ENCODE data around the gene TMEM39B.
"Not testable (repeated sequence)": the region's sequence is repeated elsewhere in the genome, so short reads cannot be mapped to it uniquely, and the experiment has no call there.

The TMEM39B gene

DNA sequence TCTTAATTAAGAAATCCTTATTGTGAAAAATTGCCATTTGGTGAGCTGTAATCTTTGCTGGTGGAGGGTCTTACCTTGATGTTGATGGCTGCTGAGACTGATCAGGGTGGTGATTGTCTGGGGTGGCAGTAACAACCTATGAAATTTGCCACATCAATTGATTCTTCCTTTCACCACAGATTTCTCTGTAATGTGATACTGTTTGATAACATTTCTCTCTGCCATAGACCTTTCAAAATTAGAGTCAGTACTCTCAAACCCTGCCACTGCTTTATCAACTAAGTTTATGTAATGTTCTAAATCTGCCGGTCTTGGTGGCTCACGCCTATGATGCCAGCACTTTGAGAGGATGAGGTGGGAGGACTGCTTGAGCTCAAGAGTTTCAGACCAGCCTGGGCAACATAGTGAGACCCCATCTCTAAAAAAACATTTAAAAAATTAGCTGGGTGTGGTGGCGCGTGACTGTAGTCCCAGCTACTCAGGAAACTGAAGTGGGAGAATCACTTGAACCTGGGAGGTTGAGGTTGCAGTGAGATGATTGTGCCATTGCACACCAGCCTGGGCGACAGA, 40.2 kb downstream of the TMEM39B start:
- no peak overlapping the region for H3K27ac ChIP-seq (ENCODE audit: low read depth, low read length, poor library complexity, severe bottlenecking)
- no peak overlapping the region for H3K9ac ChIP-seq (ENCODE audit: low read length)
- H3K9me2 ChIP-seq (ENCODE audit: low read depth, low read length), result no peaks in the 10 kb centered on the region
- no peaks in the 10 kb centered on the region for H3K9me3 ChIP-seq (ENCODE audit: low read length)
- TF ChIP-seq EZH2 (IDR thresholded peaks at IDR 0.05; ENCODE audit: borderline replicate concordance, low read length) (no peak), CTCF (IDR thresholded peaks at IDR 0.05; ENCODE audit: low read length) (no peak)
- no peaks in the 10 kb centered on the region for H4K20me1 ChIP-seq (ENCODE audit: insufficient read depth, low read length)
- H3K36me3 ChIP-seq (ENCODE audit: insufficient read depth, low read length), result peaks cover 10% of the 10 kb centered on the region; the same call in 1 of the 2 replicates
- peaks cover 88% of the 10 kb centered on the region for H3K79me2 ChIP-seq (ENCODE audit: insufficient read depth, low read length)
- H3K4me3 ChIP-seq (ENCODE audit: low read depth, low read length, poor library complexity, severe bottlenecking), result no peak overlapping the region
- H3K4me2 ChIP-seq (ENCODE audit: low read length), result no peak overlapping the region
- H3K4me1 ChIP-seq (ENCODE audit: insufficient read depth, low read length, severe bottlenecking), result peaks cover 31% of the 10 kb centered on the region
- no peaks in the 10 kb centered on the region for H3K27me3 ChIP-seq (ENCODE audit: insufficient read depth, low read length)
- H3F3A ChIP-seq (ENCODE audit: insufficient read depth, low read length), result 0 out of 2 replicates have a peak, but pooled peaks cover 3% of the 10 kb centered on the region
- no peak overlapping the region for H2AFZ ChIP-seq (ENCODE audit: low read length)

GRCh38 chr1:32113436-32113835, 40.7 kb downstream of the TMEM39B start:
- H3K9ac ChIP-seq (ENCODE audit: low read length); H3K9me3 ChIP-seq (ENCODE audit: low read length); H3K27ac ChIP-seq (ENCODE audit: low read depth, low read length, poor library complexity, severe bottlenecking); H3K4me3 ChIP-seq (ENCODE audit: low read depth, low read length, poor library complexity, severe bottlenecking); H3K27me3 ChIP-seq (ENCODE audit: insufficient read depth, low read length); H3K9me2 ChIP-seq (ENCODE audit: low read depth, low read length); H2AFZ ChIP-seq (ENCODE audit: low read length); H3K4me2 ChIP-seq (ENCODE audit: low read length); H4K20me1 ChIP-seq (ENCODE audit: insufficient read depth, low read length); H3F3A ChIP-seq (ENCODE audit: insufficient read depth, low read length): not testable (repeated sequence)
- H3K4me1 ChIP-seq (ENCODE audit: insufficient read depth, low read length, severe bottlenecking), result peaks cover 31% of the 10 kb centered on the region
- H3K79me2 ChIP-seq (ENCODE audit: insufficient read depth, low read length), result peaks cover 93% of the 10 kb centered on the region
- H3K36me3 ChIP-seq (ENCODE audit: insufficient read depth, low read length), result peaks cover 10% of the 10 kb centered on the region; the same call in 1 of the 2 replicates

DNA sequence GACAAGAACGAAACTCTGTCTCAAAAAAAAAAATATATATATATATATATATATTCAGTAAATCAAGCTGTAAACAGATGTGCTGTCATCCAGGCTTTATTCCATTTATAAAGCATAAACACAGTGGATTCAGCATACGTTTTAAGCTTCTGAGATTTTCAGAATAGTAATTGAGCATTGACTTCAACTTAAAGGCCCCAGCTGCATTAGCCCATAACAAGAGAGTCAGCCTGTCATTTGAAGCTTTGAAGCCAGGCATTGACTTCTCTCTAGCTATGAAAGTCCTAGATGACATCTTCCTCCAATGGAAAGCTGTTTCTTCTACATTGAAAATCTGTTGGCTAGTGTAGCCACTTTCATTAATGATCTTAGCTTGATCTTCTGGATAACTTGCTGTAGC, 41.7 kb downstream of the TMEM39B start:
- no peak overlapping the region for H3K4me3 ChIP-seq (ENCODE audit: low read depth, low read length, poor library complexity, severe bottlenecking)
- peaks cover 10% of the 10 kb centered on the region; the same call in 1 of the 2 replicates for H3K36me3 ChIP-seq (ENCODE audit: insufficient read depth, low read length)
- no peak overlapping the region for H3K27ac ChIP-seq (ENCODE audit: low read depth, low read length, poor library complexity, severe bottlenecking)
- H4K20me1 ChIP-seq (ENCODE audit: insufficient read depth, low read length), result no peaks in the 10 kb centered on the region
- H3K9me3 ChIP-seq (ENCODE audit: low read length), result no peaks in the 10 kb centered on the region
- H3F3A ChIP-seq (ENCODE audit: insufficient read depth, low read length), result 0 out of 2 replicates have a peak, but pooled peaks cover 3% of the 10 kb centered on the region
- no peak overlapping the region for H3K9ac ChIP-seq (ENCODE audit: low read length)
- H3K9me2 ChIP-seq (ENCODE audit: low read depth, low read length), result no peaks in the 10 kb centered on the region
- H3K4me2 ChIP-seq (ENCODE audit: low read length), result no peak overlapping the region
- H2AFZ ChIP-seq (ENCODE audit: low read length), result no peak overlapping the region
- TF ChIP-seq EZH2 (IDR thresholded peaks at IDR 0.05; ENCODE audit: borderline replicate concordance, low read length) (no peak), CTCF (IDR thresholded peaks at IDR 0.05; ENCODE audit: low read length) (no peak)
- H3K4me1 ChIP-seq (ENCODE audit: insufficient read depth, low read length, severe bottlenecking), result peaks cover 26% of the 10 kb centered on the region
- no peaks in the 10 kb centered on the region for H3K27me3 ChIP-seq (ENCODE audit: insufficient read depth, low read length)
- peaks cover 90% of the 10 kb centered on the region for H3K79me2 ChIP-seq (ENCODE audit: insufficient read depth, low read length)

DNA sequence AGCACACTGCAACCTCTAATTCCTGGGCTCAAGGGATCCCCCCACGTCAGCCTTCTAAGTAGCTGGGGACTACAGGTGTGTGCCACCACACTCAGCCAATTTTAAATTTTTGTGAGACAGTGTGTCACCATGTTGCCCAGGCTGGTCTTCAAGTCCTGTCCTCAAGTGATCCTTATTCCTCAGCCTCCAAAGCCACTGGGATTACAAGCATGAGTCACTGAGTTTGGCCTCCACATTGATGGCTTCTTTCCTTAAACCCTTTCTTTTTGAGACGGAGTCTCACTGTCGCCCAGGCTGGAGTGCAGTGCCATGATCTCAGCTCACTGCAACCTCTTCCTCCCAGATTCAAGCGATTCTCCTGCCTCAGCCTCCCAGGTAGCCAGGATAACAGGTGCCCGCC, 42.8 kb downstream of the TMEM39B start:
- TF ChIP-seq EZH2 (IDR thresholded peaks at IDR 0.05; ENCODE audit: borderline replicate concordance, low read length) (no peak), CTCF (IDR thresholded peaks at IDR 0.05; ENCODE audit: low read length) (no peak)
- Histone ChIP-seq H3K9me3 (ENCODE audit: low read length) (no peaks in the 10 kb centered on the region), H3K27me3 (ENCODE audit: insufficient read depth, low read length) (no peaks in the 10 kb centered on the region), H3K9me2 (ENCODE audit: low read depth, low read length) (no peaks in the 10 kb centered on the region), H2AFZ (ENCODE audit: low read length) (no peak overlapping the region), H3F3A (ENCODE audit: insufficient read depth, low read length) (0 out of 2 replicates have a peak, but pooled peaks cover 3% of the 10 kb centered on the region), H3K4me3 (ENCODE audit: low read depth, low read length, poor library complexity, severe bottlenecking) (no peak overlapping the region), H3K4me2 (ENCODE audit: low read length) (no peak overlapping the region), H3K4me1 (ENCODE audit: insufficient read depth, low read length, severe bottlenecking) (peaks cover 16% of the 10 kb centered on the region), H4K20me1 (ENCODE audit: insufficient read depth, low read length) (no peaks in the 10 kb centered on the region), H3K36me3 (ENCODE audit: insufficient read depth, low read length) (peaks cover 10% of the 10 kb centered on the region; the same call in 1 of the 2 replicates), H3K9ac (ENCODE audit: low read length) (no peak overlapping the region), H3K79me2 (ENCODE audit: insufficient read depth, low read length) (peaks cover 88% of the 10 kb centered on the region), H3K27ac (ENCODE audit: low read depth, low read length, poor library complexity, severe bottlenecking) (no peak overlapping the region)
